HCT116 (cell line): ENCODE measurements around the gene FGFRL1.

Experiments
- CTCF ChIP-seq, 3 experiments: fragments of 200-600 bp in 1 of 3; sonication (generic) in 1 of 3; IDR thresholded peaks in 2 of 3; conservative IDR thresholded peaks in 1 of 3; 2 replicates each; pipeline ENCODE4 v1.5.1; 2012 to 2017; ENCODE audit warnings: low read depth in 2 of 3, low read length in 2 of 3, antibody characterized with exemption in 1 of 3, borderline replicate concordance in 1 of 3, control low read depth in 1 of 3, mild to moderate bottlenecking in 1 of 3, mixed read lengths in 1 of 3, mixed run types in 1 of 3, moderate library complexity in 1 of 3; ENCODE audit not compliant: insufficient read depth in 1 of 3
- EZH2 ChIP-seq: fragments of 200-600 bp; sonication (generic); IDR thresholded peaks from 2 replicates; pipeline ENCODE4 v1.6.1; 2017; ENCODE audit warnings: antibody characterized with exemption, mixed run types
- EZH2phosphoT487 ChIP-seq: fragments of 200-600 bp; IDR thresholded peaks from 2 replicates; pipeline ENCODE4 v1.6.1; 2018; ENCODE audit warnings: antibody characterized with exemption, borderline replicate concordance
- JUND ChIP-seq: IDR thresholded peaks from 2 replicates; pipeline ENCODE4 v1.6.1; 2012
- POLR2A ChIP-seq: IDR thresholded peaks from 2 replicates; pipeline ENCODE4 v1.7.0; 2011; ENCODE audit warnings: borderline replicate concordance; ENCODE audit not compliant: insufficient read depth, insufficient read length; ENCODE audit errors: extremely low read depth
- POLR2AphosphoS5 ChIP-seq: IDR thresholded peaks from 2 replicates; pipeline ENCODE4 v1.6.1; 2011; ENCODE audit warnings: mild to moderate bottlenecking, low read depth, low read length, moderate library complexity
- RAD21 ChIP-seq: IDR thresholded peaks from 2 replicates; pipeline ENCODE4 v1.6.1; 2012; ENCODE audit warnings: low read depth, mild to moderate bottlenecking
- SP1 ChIP-seq: IDR thresholded peaks from 2 replicates; pipeline ENCODE4 v1.6.1; 2012; ENCODE audit warnings: low read depth
- YY1 ChIP-seq: IDR thresholded peaks from 2 replicates; pipeline ENCODE4 v1.6.1; 2011; ENCODE audit warnings: low read length, low read depth, moderate library complexity, mild to moderate bottlenecking; ENCODE audit not compliant: insufficient replicate concordance; ENCODE audit errors: extremely low read depth
- TF ChIP-seq, protein P1 (sequence below): IDR thresholded peaks from 2 replicates; pipeline ENCODE4 v1.6.1; 2012

GRCh38 chr4:998096-998691 lies 13.2 kb upstream of the FGFRL1 start:
- no peak for TF ChIP-seq POLR2AphosphoS5
- TF ChIP-seq, protein P1, sequence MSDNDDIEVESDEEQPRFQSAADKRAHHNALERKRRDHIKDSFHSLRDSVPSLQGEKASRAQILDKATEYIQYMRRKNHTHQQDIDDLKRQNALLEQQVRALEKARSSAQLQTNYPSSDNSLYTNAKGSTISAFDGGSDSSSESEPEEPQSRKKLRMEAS: no peak
- no peak for TF ChIP-seq POLR2A
- no peak for TF ChIP-seq EZH2phosphoT487
- TF ChIP-seq CTCF (IDR thresholded peaks at IDR 0.05 in 2 of 3, conservative IDR thresholded peaks at IDR 0.05 in 1 of 3; ENCODE audit: borderline replicate concordance in 1 of 3, insufficient read depth in 1 of 3, low read depth in 2 of 3, low read length in 2 of 3): no peak
- TF ChIP-seq RAD21: no peak
- no peak for TF ChIP-seq YY1
- no peak for TF ChIP-seq EZH2
- no peak for TF ChIP-seq SP1
- no peak for TF ChIP-seq JUND
